Kidney tubule cell (primary cell): Measurements from ENCODE around the gene PRAF2.
A peak's percentile ranks its signal among the peaks of the same experiment; 100 is the strongest.

Experiments used
- DNase-seq: peaks from one replicate; pipeline ENCODE4 v3.0.0-alpha.2; 2018; ENCODE audit warnings: low spot score

The PRAF2 gene

GRCh38 chrX:49073601-49074575, at the start of gene PRAF2:
TSS of gene PRAF2 (minus strand) at chrX:49074002. CDS start at chrX:49073987, 15 bp downstream.
- peak; percentile 90 for DNase-seq

GRCh38 chrX:49122499-49122898, 48.7 kb upstream of the PRAF2 start:
- DNase-seq, result no peak

- DNase-seq, result no peak
These were observed 46.3 kb upstream of the PRAF2 start for GRCh38 chrX:49120091-49120490.

- no peak for DNase-seq
These were observed 43.8 kb upstream of the PRAF2 start for GRCh38 chrX:49117581-49117980.

GRCh38 chrX:49116716-49117115, 42.9 kb upstream of the PRAF2 start:
- no peak for DNase-seq

- DNase-seq, result no peak
These were observed 42.3 kb upstream of the PRAF2 start for GRCh38 chrX:49116076-49116475.

GRCh38 chrX:49111791-49112190, 38.0 kb upstream of the PRAF2 start:
- no peak for DNase-seq

GRCh38 chrX:49110417-49110816, 36.6 kb upstream of the PRAF2 start:
- no peak for DNase-seq

GRCh38 chrX:49108641-49109040, 34.8 kb upstream of the PRAF2 start:
- no peak for DNase-seq

GRCh38 chrX:49106930-49107329, 33.1 kb upstream of the PRAF2 start:
- DNase-seq, result peak; percentile 54

- no peak for DNase-seq
These were observed 32.5 kb upstream of the PRAF2 start for GRCh38 chrX:49106296-49106695.

- DNase-seq, result no peak
These were observed 29.8 kb upstream of the PRAF2 start for GRCh38 chrX:49103637-49104036.

GRCh38 chrX:49102190-49102589, 28.4 kb upstream of the PRAF2 start:
- DNase-seq, result no peak

GRCh38 chrX:49101629-49101984, 27.8 kb upstream of the PRAF2 start:
- DNase-seq, result no peak

- DNase-seq, result peak; percentile 93
These were observed 27.2 kb upstream of the PRAF2 start for GRCh38 chrX:49100704-49101628.

- no peak for DNase-seq
These were observed 22.6 kb upstream of the PRAF2 start for GRCh38 chrX:49096419-49096818.

- no peak for DNase-seq
These were observed 15.8 kb upstream of the PRAF2 start for GRCh38 chrX:49089553-49089952.

GRCh38 chrX:49082271-49082871, 8.6 kb upstream of the PRAF2 start:
- no peak for DNase-seq

- DNase-seq, result peak; percentile 75
These were observed 6.0 kb upstream of the PRAF2 start, which contains the start of gene WDR45 for GRCh38 chrX:49079489-49080428. TSS of gene WDR45 (minus strand) at chrX:49079887. CDS start at chrX:49078095, 1,792 bp downstream.

GRCh38 chrX:49077941-49078340, 4.1 kb upstream of the PRAF2 start:
- peak; percentile 70 for DNase-seq

GRCh38 chrX:49075347-49075746, 1.5 kb upstream of the PRAF2 start:
- DNase-seq, result no peak
